H1 (cell line): ENCODE data around the gene ARID4B. TPM values are rescaled to one million over a fixed set of nuclear protein-coding genes. Genes with fewer than 3 reads are reported as not detected.

ENCODE experiments used
- CTCF ChIA-PET: fragments of 300-600 bp; sonication (Branson Sonifier 250); formaldehyde crosslinking; loops from one replicate; lab custom pipeline; 2021; ENCODE audit not compliant: partially characterized antibody; lab: Charles Lee
- POLR2A ChIA-PET: fragments of 300-600 bp; sonication (Branson Sonifier 250); formaldehyde crosslinking; loops from one replicate; lab custom pipeline; 2021; ENCODE audit warnings: inconsistent platforms; ENCODE audit not compliant: partially characterized antibody; lab: Charles Lee
- DNase-seq, 2 experiments: peaks; one replicate each; pipeline versions ENCODE4 v3.0.0 to v3.0.0-alpha.2; 2010 to 2022; ENCODE audit warnings: low spot score in 2 of 2, low read depth in 1 of 2, mixed read lengths in 1 of 2
- FAIRE-seq: peaks from 2 replicates; lab custom pipeline; 2011; peaks lifted over from hg19 to GRCh38; lab: Jason Lieb, UNC
- H2AFZ ChIP-seq: 2 replicates; pipeline ENCODE4 v1.8.1; 2012; ENCODE audit warnings: low read length, inconsistent platforms
- H2AK5ac ChIP-seq: 2 replicates; pipeline ENCODE4 v1.6.1; 2013; ENCODE audit warnings: low read depth, low read length
- H2BK120ac ChIP-seq: replicated peaks from 2 replicates; pipeline ENCODE3; 2013; ENCODE audit warnings: low read depth, low read length, inconsistent platforms
- H2BK12ac ChIP-seq: 2 replicates; pipeline ENCODE4 v1.6.1; 2013; ENCODE audit warnings: low read depth, low read length
- H2BK15ac ChIP-seq: 2 replicates; pipeline ENCODE4 v1.6.1; 2013; ENCODE audit warnings: low read length
- H2BK20ac ChIP-seq: 2 replicates; pipeline ENCODE4 v1.6.1; 2013; ENCODE audit warnings: low read length
- H2BK5ac ChIP-seq: 2 replicates; pipeline ENCODE4 v1.6.1; 2013; ENCODE audit warnings: low read depth, low read length
- H3K14ac ChIP-seq: 2 replicates; pipeline ENCODE4 v1.6.1; 2013; ENCODE audit warnings: inconsistent platforms; ENCODE audit not compliant: insufficient read length
- H3K18ac ChIP-seq: 2 replicates; pipeline ENCODE4 v1.6.1; 2013; ENCODE audit warnings: low read length; ENCODE audit errors: extremely low read depth
- H3K23ac ChIP-seq: 2 replicates; pipeline ENCODE4 v1.6.1; 2013; ENCODE audit warnings: inconsistent platforms; ENCODE audit not compliant: insufficient read length
- H3K23me2 ChIP-seq: 2 replicates; pipeline ENCODE4 v1.6.1; 2013; ENCODE audit warnings: low read depth, low read length
- H3K27ac ChIP-seq: 2 replicates; pipeline ENCODE4 v1.6.1; 2011; ENCODE audit warnings: low read depth, low read length, inconsistent platforms
- H3K27me3 ChIP-seq, 4 experiments: replicated peaks in 1 of 4; 1 replicate in 1 of 4; 2 replicates in 3 of 4; pipeline versions ENCODE4 v1.6.1 to v1.8.1; 2011 to 2013; ENCODE audit warnings: low read length in 3 of 4, mild to moderate bottlenecking in 3 of 4, inconsistent platforms in 2 of 4, mixed read lengths in 2 of 4, moderate library complexity in 1 of 4; ENCODE audit not compliant: control insufficient read depth in 3 of 4, insufficient read depth in 3 of 4; ENCODE audit errors: extremely low read depth in 1 of 4
- H3K36me3 ChIP-seq, 4 experiments: 2 replicates each; pipeline versions ENCODE4 v1.6.1 to v1.8.1; 2011 to 2013; ENCODE audit warnings: mild to moderate bottlenecking in 4 of 4, low read length in 3 of 4, moderate library complexity in 2 of 4, control low read depth in 1 of 4, inconsistent platforms in 1 of 4; ENCODE audit not compliant: insufficient read depth in 4 of 4, control insufficient read depth in 2 of 4
- H3K4ac ChIP-seq: replicated peaks from 2 replicates; pipeline ENCODE3; 2013; ENCODE audit warnings: low read length, low read depth, mixed read lengths, inconsistent platforms; ENCODE audit not compliant: insufficient read length
- H3K4me1 ChIP-seq, 4 experiments: replicated peaks in 1 of 4; 1 replicate in 1 of 4; 2 replicates in 3 of 4; pipeline versions ENCODE4 v1.6.1 to v1.8.1; 2011 to 2013; ENCODE audit warnings: low read length in 3 of 4, inconsistent platforms in 2 of 4, mixed read lengths in 1 of 4; ENCODE audit not compliant: insufficient read depth in 4 of 4, control insufficient read depth in 3 of 4
- H3K4me2 ChIP-seq, 2 experiments: 2 replicates each; pipeline versions ENCODE4 v1.6.1 to v1.8.1; 2011 to 2013; ENCODE audit warnings: low read depth in 2 of 2, low read length in 2 of 2, control low read depth in 1 of 2, inconsistent platforms in 1 of 2, mild to moderate bottlenecking in 1 of 2; ENCODE audit not compliant: insufficient read depth in 1 of 2
- H3K4me3 ChIP-seq, 4 experiments: fragments of 200-600, 300-600 bp in 1 of 4; sonication (generic), shearing (Covaris generic), sonication (Bioruptor Twin) in 1 of 4; 2 replicates each; pipeline versions ENCODE4 v1.5.1 to v1.8.1; 2011 to 2016; ENCODE audit warnings: low read length in 4 of 4, low read depth in 3 of 4, control low read depth in 2 of 4, inconsistent platforms in 2 of 4, mild to moderate bottlenecking in 2 of 4, mixed read lengths in 1 of 4, moderate library complexity in 1 of 4; ENCODE audit not compliant: insufficient read depth in 2 of 4; ENCODE audit errors: extremely low read depth in 1 of 4
- H3K56ac ChIP-seq: replicated peaks from 2 replicates; pipeline ENCODE3; 2013; ENCODE audit warnings: low read depth, mild to moderate bottlenecking, mixed read lengths, low read length, inconsistent platforms; ENCODE audit not compliant: insufficient read length
- H3K79me1 ChIP-seq: 2 replicates; pipeline ENCODE4 v1.6.1; 2013; ENCODE audit warnings: low read depth, low read length, control low read depth
- H3K79me2 ChIP-seq, 2 experiments: 2 replicates each; pipeline versions ENCODE4 v1.6.1 to v1.8.1; 2012 to 2013; ENCODE audit warnings: low read length in 2 of 2, mild to moderate bottlenecking in 2 of 2, inconsistent platforms in 1 of 2; ENCODE audit not compliant: insufficient read depth in 2 of 2, control insufficient read depth in 1 of 2
- H3K9ac ChIP-seq, 4 experiments: replicated peaks in 1 of 4; 1 replicate in 1 of 4; 2 replicates in 3 of 4; pipeline versions ENCODE4 v1.6.1 to v1.8.1; 2011 to 2013; ENCODE audit warnings: low read depth in 3 of 4, low read length in 3 of 4, control low read depth in 2 of 4, mild to moderate bottlenecking in 2 of 4, moderate library complexity in 2 of 4, inconsistent platforms in 1 of 4; ENCODE audit errors: extremely low read depth in 1 of 4
- H3K9me3 ChIP-seq, 2 experiments: 2 replicates each; pipeline versions ENCODE4 v1.6.1 to v1.8.1; 2012 to 2013; ENCODE audit warnings: mild to moderate bottlenecking in 2 of 2, moderate library complexity in 2 of 2, control low read depth in 1 of 2, inconsistent platforms in 1 of 2, low read depth in 1 of 2, low read length in 1 of 2, mixed read lengths in 1 of 2; ENCODE audit not compliant: insufficient read depth in 2 of 2
- H4K20me1 ChIP-seq, 2 experiments: replicated peaks in 1 of 2; 2 replicates each; pipeline versions ENCODE3 to v1.8.1; 2011 to 2013; ENCODE audit warnings: inconsistent platforms in 2 of 2, low read length in 2 of 2, mild to moderate bottlenecking in 1 of 2; ENCODE audit not compliant: insufficient read depth in 2 of 2, control insufficient read depth in 1 of 2
- H4K5ac ChIP-seq: 2 replicates; pipeline ENCODE4 v1.6.1; 2013; ENCODE audit warnings: low read length, low read depth, mixed read lengths, inconsistent platforms; ENCODE audit not compliant: insufficient read length
- H4K8ac ChIP-seq: 2 replicates; pipeline ENCODE4 v1.8.0; 2013; ENCODE audit warnings: mild to moderate bottlenecking, moderate library complexity, low read length, inconsistent platforms; ENCODE audit not compliant: insufficient read depth; ENCODE audit errors: extremely low read depth
- H4K91ac ChIP-seq: replicated peaks from 2 replicates; pipeline ENCODE3; 2013; ENCODE audit warnings: low read length, mixed read lengths, inconsistent platforms; ENCODE audit not compliant: insufficient read length
- ATF2 ChIP-seq: IDR thresholded peaks from 2 replicates; pipeline ENCODE4 v1.6.1; 2012; ENCODE audit warnings: low read length, inconsistent platforms
- BACH1 ChIP-seq: IDR thresholded peaks from 2 replicates; pipeline ENCODE4 v1.6.1; 2012; ENCODE audit warnings: low read length, improper control_type of control experiment
- CBX8 ChIP-seq: fragments of 300-800, 300-1000 bp; sonication (generic); IDR thresholded peaks from 2 replicates; pipeline ENCODE4 v1.7.1; 2016; ENCODE audit warnings: low read depth, low read length, borderline replicate concordance
- CHD2 ChIP-seq: IDR thresholded peaks from 2 replicates; pipeline ENCODE4 v1.6.1; 2012; ENCODE audit warnings: low read length, improper control_type of control experiment
- MAX ChIP-seq: IDR thresholded peaks from 2 replicates; pipeline ENCODE4 v1.6.1; 2012; ENCODE audit warnings: inconsistent platforms
- POLR2A ChIP-seq, 2 experiments: IDR thresholded peaks; 1 replicate in 1 of 2; 2 replicates in 1 of 2; pipeline ENCODE4 v1.6.1; 2011; ENCODE audit warnings: low read depth in 2 of 2, low read length in 2 of 2, mild to moderate bottlenecking in 2 of 2; ENCODE audit errors: control extremely low read depth in 1 of 2
- SIN3A ChIP-seq, 2 experiments: IDR thresholded peaks in 1 of 2; conservative IDR thresholded peaks in 1 of 2; 2 replicates each; pipeline ENCODE4 v1.6.1; 2011 to 2012; ENCODE audit warnings: low read length in 2 of 2, improper control_type of control experiment in 1 of 2, low read depth in 1 of 2, mild to moderate bottlenecking in 1 of 2
- SIRT6 ChIP-seq: IDR thresholded peaks from one replicate; pipeline ENCODE4 v1.7.1; 2012; ENCODE audit warnings: low read length, inconsistent platforms
- TEAD4 ChIP-seq: IDR thresholded peaks from 2 replicates; pipeline ENCODE4 v1.6.1; 2012; ENCODE audit warnings: low read depth, low read length, inconsistent platforms, mixed read lengths
- ZNF274 ChIP-seq: IDR thresholded peaks from 2 replicates; pipeline ENCODE4 v1.7.0; 2012; ENCODE audit warnings: low read length, borderline replicate concordance; ENCODE audit errors: extremely low read depth
- WGBS, 2 experiments: shearing (Covaris generic) in 1 of 2; methylation state at CpG; one replicate each; pipeline versions ENCODE4 v1.1.6 to v1.1.7; 2013 to 2015; ENCODE audit warnings: low lambda C conversion rate in 2 of 2, mixed read lengths in 2 of 2, inconsistent platforms in 1 of 2, low coverage in 1 of 2, missing lambda C conversion rate in 1 of 2; ENCODE audit not compliant: insufficient replicate concordance in 2 of 2, insufficient coverage in 1 of 2, insufficient read length in 1 of 2; ENCODE audit errors: extremely low coverage in 1 of 2, missing lambda C conversion rate in 1 of 2; 5-methylcytosine and 5-hydroxymethylcytosine counted together
- polyA plus RNA-seq, 7 experiments: library from polyadenylated mRNA; depleted of rRNA in 3 of 7; stranded (reverse) in 5 of 7; unstranded in 2 of 7; fragments of >200 nt in 5 of 7; fragments of 200-250 nt in 2 of 7; gene quantifications; 1 replicate in 5 of 7; 2 replicates in 1 of 7; 4 replicates in 1 of 7; pipeline versions ENCODE4 v1.2.1 to v1.2.3, GENCODE V29; 2011 to 2013; ENCODE audit warnings: missing spikeins in 2 of 7, mixed read lengths in 2 of 7
- total RNA-seq: library from RNA; stranded (reverse); fragmentation: NEBNext Ultra II Directional; extraction: Animal tissue kit (Norgen Biotek cat#: 25700); gene quantifications from 2 replicates; pipeline ENCODE4 v1.2.1, GENCODE V29; 2021
- TF ChIP-seq, protein P1 (sequence below): IDR thresholded peaks from 2 replicates; pipeline ENCODE4 v1.6.1; 2011; ENCODE audit warnings: low read length, improper control_type of control experiment

ARID4B gene
- total and polyA plus RNA-seq, 2 of the 8 experiments (the other 6 are each of a cell fraction or from before 2014, with no cell fraction given): 5.1 to 28.8 TPM

GRCh38 chr1:235313262-235313661 is 14.7 kb downstream of the ARID4B start:
- no peak overlapping the region for H3K4me2 ChIP-seq
- WGBS, 2 experiments: 91% methylated on average over 6 of the region's 6 CpGs; no CpG with 5 or more reads in 1 of the 2 experiments
- TF ChIP-seq ZNF274 (no peak), BACH1 (no peak), MAX (no peak), CBX8 (no peak), SIRT6 (no peak), ATF2 (no peak), CHD2 (no peak), SIN3A (conservative IDR thresholded peaks at IDR 0.05 in 1 of 2, IDR thresholded peaks at IDR 0.05 in 1 of 2; ENCODE audit: low read depth in 1 of 2, low read length in 2 of 2) (no peak), TEAD4 (no peak), POLR2A (IDR thresholded peaks at IDR 0.05; ENCODE audit: control extremely low read depth in 1 of 2, low read depth in 2 of 2, low read length in 2 of 2) (no peak)
- TF ChIP-seq, protein P1, sequence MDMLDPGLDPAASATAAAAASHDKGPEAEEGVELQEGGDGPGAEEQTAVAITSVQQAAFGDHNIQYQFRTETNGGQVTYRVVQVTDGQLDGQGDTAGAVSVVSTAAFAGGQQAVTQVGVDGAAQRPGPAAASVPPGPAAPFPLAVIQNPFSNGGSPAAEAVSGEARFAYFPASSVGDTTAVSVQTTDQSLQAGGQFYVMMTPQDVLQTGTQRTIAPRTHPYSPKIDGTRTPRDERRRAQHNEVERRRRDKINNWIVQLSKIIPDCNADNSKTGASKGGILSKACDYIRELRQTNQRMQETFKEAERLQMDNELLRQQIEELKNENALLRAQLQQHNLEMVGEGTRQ: no peak

More at GRCh38 chr1:235313262-235313661, 14.7 kb downstream of the ARID4B start:
- H3K9me3 ChIP-seq: peaks cover 0 to 5% of the 10 kb centered on the region in 2 experiments; a peak in 1 of 4 replicates
- H3K56ac ChIP-seq: no peak overlapping the region
- ChIA-PET POLR2A (interaction anchor here (0.6 to 2.8 kb wide), 2 partner anchors 15 to 178 kb away, joined by 4 to 12 read pairs; partner anchors contain the start of genes ARID4B and GGPS1), CTCF (interaction anchor here (1.4 to 1.6 kb wide), 2 partner anchors 12 to 104 kb away, joined by 3 to 5 read pairs; no protein-coding TSS in a partner anchor)
- H4K20me1 ChIP-seq: peaks cover 2 to 16% of the 10 kb centered on the region in 2 experiments
- no peak overlapping the region for H3K23ac ChIP-seq
- H3K79me2 ChIP-seq: peaks cover 25 to 85% of the 10 kb centered on the region in 2 experiments
- no peak overlapping the region for H4K91ac ChIP-seq
- no peak overlapping the region for H3K9ac ChIP-seq
- FAIRE-seq (no peak), DNase-seq (no peak)
- no peak overlapping the region for H2BK12ac ChIP-seq
- no peak overlapping the region for H4K8ac ChIP-seq
- H3K4me1 ChIP-seq: peaks cover 0 to 3% (median 0%) of the 10 kb centered on the region in 4 experiments; a peak in 2 of 7 replicates
- H2BK15ac ChIP-seq: no peak overlapping the region
- no peak overlapping the region for H3K4me3 ChIP-seq
- no peak overlapping the region for H3K18ac ChIP-seq
- H2BK120ac ChIP-seq: no peak overlapping the region
- no peak overlapping the region for H3K14ac ChIP-seq
- 0 out of 2 replicates have a peak, but pooled peaks cover 2% of the 10 kb centered on the region for H3K79me1 ChIP-seq
- no peak overlapping the region for H4K5ac ChIP-seq
- H2AK5ac ChIP-seq: no peak overlapping the region
- no peak overlapping the region for H3K4ac ChIP-seq
- no peaks in the 10 kb centered on the region for H3K27me3 ChIP-seq
- no peak overlapping the region for H3K27ac ChIP-seq
- H2AFZ ChIP-seq: no peak overlapping the region
- no peak overlapping the region for H2BK20ac ChIP-seq
- peaks cover 0 to 7% (median under 1%) of the 10 kb centered on the region in 4 experiments; a peak in 4 of 8 replicates for H3K36me3 ChIP-seq
- H3K23me2 ChIP-seq: no peaks in the 10 kb centered on the region
- no peak overlapping the region for H2BK5ac ChIP-seq
